ENCODE measurements around the gene ANKRD23. TPM values are rescaled to one million over a fixed set of nuclear protein-coding genes. Genes with fewer than 3 reads are reported as not detected.
A peak's percentile ranks its signal among the peaks of the same experiment; 100 is the strongest.

The ANKRD23 gene
- total RNA-seq, 1 experiment from 2014 or later, result 7.5 TPM

DNA sequence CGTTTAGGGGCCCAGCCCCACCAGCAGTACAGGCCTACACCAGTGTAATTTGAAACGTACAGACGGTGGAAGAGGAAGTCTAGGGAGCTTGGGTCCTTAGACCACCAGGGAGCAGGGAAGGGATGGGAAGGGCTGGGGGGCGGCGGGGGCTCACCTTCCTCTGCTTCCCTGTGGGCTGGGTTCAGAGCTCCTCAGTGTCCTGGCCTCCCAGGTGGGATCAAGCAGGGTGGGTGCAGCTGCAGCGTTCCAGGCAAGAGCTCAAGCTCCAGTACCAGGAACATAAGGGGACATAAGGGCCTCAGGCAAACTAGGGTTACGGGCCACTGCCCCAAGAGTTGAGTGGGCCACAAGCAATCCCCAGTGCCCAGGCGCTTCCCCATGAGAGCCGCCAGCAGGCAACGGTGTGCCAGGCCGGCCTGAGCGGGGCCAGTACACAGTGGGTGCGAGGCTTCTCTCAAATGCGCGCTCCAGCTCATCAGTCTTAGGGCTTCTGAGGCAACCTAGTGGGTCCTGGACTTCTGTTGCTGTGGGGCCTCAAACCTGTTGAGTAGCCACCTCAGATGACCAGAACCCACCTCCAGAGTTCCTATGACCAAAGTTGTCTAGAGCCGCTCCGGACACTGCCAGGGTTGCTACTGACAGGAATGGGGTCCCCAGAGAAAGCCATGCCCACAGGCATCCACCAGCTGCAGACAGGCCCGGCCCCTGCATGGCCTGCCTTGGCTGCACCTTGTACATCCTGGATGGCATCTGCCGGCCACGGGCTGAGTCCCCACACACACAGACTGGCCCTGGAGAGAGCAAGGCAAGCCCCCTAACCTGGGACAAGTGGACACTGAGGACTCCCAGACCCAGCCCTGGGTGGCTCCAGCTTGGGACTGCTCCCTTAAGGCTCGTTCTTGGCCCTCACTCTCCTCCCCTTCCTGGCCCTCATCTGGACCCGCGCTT lies 5.2 kb downstream of the ANKRD23 start:
- CTCF ChIA-PET, result no interaction called here
- intact Hi-C loops (cut with micrococcal nuclease; ENCODE audit: unreplicated experiment), result no loop called here
- Mint-ChIP-seq H3K27ac (ENCODE audit: unreplicated experiment) (no peak overlapping the region), H3K9me3 (ENCODE audit: low read depth, unreplicated experiment) (no peaks in the 10 kb centered on the region), H3K36me3 (ENCODE audit: insufficient read depth, unreplicated experiment) (peaks cover 22% of the 10 kb centered on the region), H3K4me1 (ENCODE audit: low read depth, unreplicated experiment) (no peaks in the 10 kb centered on the region), H3K27me3 (ENCODE audit: unreplicated experiment) (no peaks in the 10 kb centered on the region), H3K4me3 (ENCODE audit: low read depth, unreplicated experiment) (no peak overlapping the region)
- TF ChIP-seq CTCF (IDR thresholded peaks at IDR 0.05; ENCODE audit: unreplicated experiment), result no peak
- no peak for DNase-seq
- BruUV-seq (replicated peaks), result no TSS peak

GRCh38 chr2:96837575-96837974 lies 6.2 kb downstream of the ANKRD23 start:
- no TSS peak for BruUV-seq (replicated peaks)
- Mint-ChIP-seq H3K4me3 (ENCODE audit: low read depth, unreplicated experiment) (no peak overlapping the region), H3K36me3 (ENCODE audit: insufficient read depth, unreplicated experiment) (peaks cover 32% of the 10 kb centered on the region), H3K27ac (ENCODE audit: unreplicated experiment) (no peak overlapping the region), H3K27me3 (ENCODE audit: unreplicated experiment) (no peaks in the 10 kb centered on the region), H3K9me3 (ENCODE audit: low read depth, unreplicated experiment) (no peaks in the 10 kb centered on the region), H3K4me1 (ENCODE audit: low read depth, unreplicated experiment) (peaks cover 9% of the 10 kb centered on the region)
- TF ChIP-seq CTCF (IDR thresholded peaks at IDR 0.05; ENCODE audit: unreplicated experiment), result no peak
- intact Hi-C loops (cut with micrococcal nuclease; ENCODE audit: unreplicated experiment), result no loop called here
- DNase-seq, result no peak
- CTCF ChIA-PET, result no interaction called here

- Mint-ChIP-seq H3K4me1 (ENCODE audit: low read depth, unreplicated experiment) (peaks cover 20% of the 10 kb centered on the region), H3K27ac (ENCODE audit: unreplicated experiment) (no peak overlapping the region), H3K4me3 (ENCODE audit: low read depth, unreplicated experiment) (no peak overlapping the region), H3K36me3 (ENCODE audit: insufficient read depth, unreplicated experiment) (peaks cover 36% of the 10 kb centered on the region), H3K9me3 (ENCODE audit: low read depth, unreplicated experiment) (no peaks in the 10 kb centered on the region), H3K27me3 (ENCODE audit: unreplicated experiment) (no peaks in the 10 kb centered on the region)
- TF ChIP-seq CTCF (IDR thresholded peaks at IDR 0.05; ENCODE audit: unreplicated experiment), result no peak
- CTCF ChIA-PET, result interaction anchor here (0.7 kb wide), 1 partner anchor 157 kb away, joined by 3 read pairs; no protein-coding TSS in a partner anchor
- intact Hi-C loops (cut with micrococcal nuclease; ENCODE audit: unreplicated experiment), result no loop called here
- no peak for DNase-seq
- BruUV-seq (replicated peaks), result no TSS peak
These were observed 8.0 kb downstream of the ANKRD23 start for GRCh38 chr2:96835830-96836229.

DNA sequence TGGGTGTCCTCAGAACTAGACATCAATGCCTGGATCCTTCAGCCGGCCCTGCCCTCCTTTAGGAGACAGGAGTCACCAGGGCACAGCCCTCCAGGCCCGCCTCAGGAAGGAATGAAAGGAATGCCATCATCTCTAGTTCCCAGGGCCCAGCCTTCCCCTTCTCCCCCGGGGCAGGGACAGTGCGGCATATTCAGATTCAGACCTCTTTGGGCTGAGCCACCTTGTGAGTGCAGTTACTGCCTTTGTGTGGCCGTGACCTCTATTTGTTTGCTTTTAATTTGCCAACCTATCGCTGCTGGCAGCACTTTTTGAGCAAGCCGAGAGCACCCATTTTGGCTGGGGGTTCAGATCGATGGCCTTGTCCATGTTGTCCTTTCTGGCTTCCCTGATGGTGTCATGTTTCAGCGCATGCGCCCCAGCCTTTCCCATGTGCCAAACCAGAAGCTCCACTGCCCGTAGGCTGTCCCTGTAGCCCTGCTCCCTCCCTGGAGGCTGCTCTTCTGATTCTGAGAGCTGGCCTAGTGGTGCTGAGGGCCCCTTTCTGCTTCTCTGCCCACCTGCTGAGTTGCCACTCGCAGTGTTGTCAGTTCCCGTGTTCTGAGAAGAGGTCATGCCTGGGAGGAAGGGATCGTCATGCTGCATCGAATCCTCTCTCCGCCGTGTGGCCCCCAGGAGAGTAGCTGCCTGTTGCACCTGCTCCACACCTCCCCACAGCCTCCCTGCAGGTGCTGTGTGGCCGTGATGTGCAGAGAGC lies 10.9 kb downstream of the ANKRD23 start:
- H3K36me3 Mint-ChIP-seq (ENCODE audit: insufficient read depth, unreplicated experiment), result peaks cover 25% of the 10 kb centered on the region
- peaks cover 20% of the 10 kb centered on the region for H3K4me1 Mint-ChIP-seq (ENCODE audit: low read depth, unreplicated experiment)
- H3K27me3 Mint-ChIP-seq (ENCODE audit: unreplicated experiment), result no peaks in the 10 kb centered on the region
- peak; percentile 82 for DNase-seq
- TF ChIP-seq CTCF (IDR thresholded peaks at IDR 0.05; ENCODE audit: unreplicated experiment), result no peak
- intact Hi-C loops (cut with micrococcal nuclease; ENCODE audit: unreplicated experiment), result no loop called here
- CTCF ChIA-PET, result interaction anchor here (0.5 to 1.7 kb wide), 5 partner anchors 14 to 1281 kb away, joined by 3 to 9 read pairs (median 3); partner anchors contain the start of gene ANKRD39
- peak overlapping the region; percentile 86 for H3K27ac Mint-ChIP-seq (ENCODE audit: unreplicated experiment)
- no TSS peak for BruUV-seq (replicated peaks)
- peak overlapping the region; percentile 44 for H3K4me3 Mint-ChIP-seq (ENCODE audit: low read depth, unreplicated experiment)
- no peaks in the 10 kb centered on the region for H3K9me3 Mint-ChIP-seq (ENCODE audit: low read depth, unreplicated experiment)
